Measurements from ENCODE around the gene POP4.

POP4 gene

GRCh38 chr19:29616541-29616940 is 10.5 kb downstream of the POP4 start:
- H3K4me3 ChIP-seq (replicated peaks; ENCODE audit: low read depth, low read length) = no peak overlapping the region
- TF ChIP-seq, protein P1, sequence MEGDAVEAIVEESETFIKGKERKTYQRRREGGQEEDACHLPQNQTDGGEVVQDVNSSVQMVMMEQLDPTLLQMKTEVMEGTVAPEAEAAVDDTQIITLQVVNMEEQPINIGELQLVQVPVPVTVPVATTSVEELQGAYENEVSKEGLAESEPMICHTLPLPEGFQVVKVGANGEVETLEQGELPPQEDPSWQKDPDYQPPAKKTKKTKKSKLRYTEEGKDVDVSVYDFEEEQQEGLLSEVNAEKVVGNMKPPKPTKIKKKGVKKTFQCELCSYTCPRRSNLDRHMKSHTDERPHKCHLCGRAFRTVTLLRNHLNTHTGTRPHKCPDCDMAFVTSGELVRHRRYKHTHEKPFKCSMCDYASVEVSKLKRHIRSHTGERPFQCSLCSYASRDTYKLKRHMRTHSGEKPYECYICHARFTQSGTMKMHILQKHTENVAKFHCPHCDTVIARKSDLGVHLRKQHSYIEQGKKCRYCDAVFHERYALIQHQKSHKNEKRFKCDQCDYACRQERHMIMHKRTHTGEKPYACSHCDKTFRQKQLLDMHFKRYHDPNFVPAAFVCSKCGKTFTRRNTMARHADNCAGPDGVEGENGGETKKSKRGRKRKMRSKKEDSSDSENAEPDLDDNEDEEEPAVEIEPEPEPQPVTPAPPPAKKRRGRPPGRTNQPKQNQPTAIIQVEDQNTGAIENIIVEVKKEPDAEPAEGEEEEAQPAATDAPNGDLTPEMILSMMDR (IDR thresholded peaks at IDR 0.05; ENCODE audit: low read length, missing control alignments) = no peak
- DNase-seq (ENCODE audit: low read depth) = no peak

DNA sequence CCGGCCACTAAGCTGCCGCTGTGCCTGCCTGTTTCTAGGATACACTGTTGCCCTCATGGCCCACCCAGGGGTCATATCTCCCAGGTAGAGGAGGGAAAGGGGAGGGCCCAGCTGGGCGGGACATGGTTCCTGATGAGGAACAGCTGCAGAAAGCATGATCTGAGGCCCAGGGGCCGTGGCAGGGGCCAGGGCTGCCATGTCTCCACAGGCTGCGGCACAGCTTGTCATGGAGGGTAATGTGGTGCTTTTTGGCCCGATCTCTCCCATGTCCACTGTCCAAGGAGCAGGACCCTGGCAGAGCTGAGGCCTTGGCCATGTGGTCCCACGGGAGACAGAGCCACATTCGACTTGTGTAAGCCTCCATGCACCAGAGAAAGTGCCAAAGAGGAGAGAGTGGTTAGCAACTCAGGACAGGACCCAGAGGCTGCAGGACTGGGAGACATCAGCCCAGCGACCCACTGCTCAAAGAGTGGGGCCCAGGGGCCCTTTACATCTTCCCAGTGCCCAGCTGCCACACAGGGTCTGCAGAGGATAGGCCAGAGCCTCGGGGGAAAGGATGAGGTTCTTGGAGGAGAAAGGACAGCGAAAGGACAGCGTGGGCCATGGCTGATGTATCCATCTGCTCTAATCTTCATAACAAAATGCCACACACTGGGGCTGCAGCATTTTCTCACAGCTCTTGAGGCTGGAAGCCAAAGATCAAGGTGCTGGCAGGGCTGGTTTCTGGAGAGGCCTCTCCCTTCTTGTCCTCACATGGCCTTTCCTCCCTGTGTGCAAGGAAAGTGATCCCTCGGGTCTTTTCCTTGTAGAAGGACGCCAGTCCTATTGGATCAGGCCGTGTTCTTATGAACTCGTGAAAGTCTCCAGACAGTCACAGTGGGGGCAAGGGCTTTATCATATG is 11.5 kb downstream of the POP4 start:
- TF ChIP-seq, protein P1 (IDR thresholded peaks at IDR 0.05; ENCODE audit: low read length, missing control alignments) = no peak
- H3K4me3 ChIP-seq (replicated peaks; ENCODE audit: low read depth, low read length) = no peak overlapping the region
- DNase-seq (ENCODE audit: low read depth) = no peak

DNA sequence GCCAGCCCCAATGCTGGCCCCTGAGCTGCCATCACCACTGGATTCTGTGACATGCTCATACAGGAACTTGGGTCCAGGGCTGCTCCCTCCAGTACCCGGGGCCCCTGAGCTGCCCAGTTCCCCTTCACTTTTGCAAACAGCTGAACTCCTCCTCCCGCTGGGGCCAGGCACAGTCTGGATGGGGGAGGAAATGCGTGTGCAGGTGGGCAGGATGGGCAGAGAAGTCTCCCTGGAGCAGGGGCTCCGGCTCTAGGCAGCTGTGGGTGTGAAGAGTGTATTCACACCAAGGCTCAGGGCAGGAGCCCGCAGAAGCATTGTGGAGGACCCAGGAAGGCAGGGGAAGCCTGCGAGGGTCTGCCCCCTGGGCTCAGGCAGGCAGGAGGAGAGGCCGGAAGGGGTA is 12.4 kb downstream of the POP4 start:
- no peak overlapping the region for H3K4me3 ChIP-seq (replicated peaks; ENCODE audit: low read depth, low read length)
- TF ChIP-seq, protein P1 (IDR thresholded peaks at IDR 0.05; ENCODE audit: low read length, missing control alignments) = no peak
- no peak for DNase-seq (ENCODE audit: low read depth)

- no peak overlapping the region for H3K4me3 ChIP-seq (replicated peaks; ENCODE audit: low read depth, low read length)
- DNase-seq (ENCODE audit: low read depth) = no peak
- TF ChIP-seq, protein P1 (IDR thresholded peaks at IDR 0.05; ENCODE audit: low read length, missing control alignments) = no peak
Observed at GRCh38 chr19:29618871-29619270, 12.8 kb downstream of the POP4 start.

- no peak for DNase-seq (ENCODE audit: low read depth)
- no peak overlapping the region for H3K4me3 ChIP-seq (replicated peaks; ENCODE audit: low read depth, low read length)
- TF ChIP-seq, protein P1 (IDR thresholded peaks at IDR 0.05; ENCODE audit: low read length, missing control alignments) = no peak
Observed at GRCh38 chr19:29620931-29621351, 14.9 kb downstream of the POP4 start.

DNA sequence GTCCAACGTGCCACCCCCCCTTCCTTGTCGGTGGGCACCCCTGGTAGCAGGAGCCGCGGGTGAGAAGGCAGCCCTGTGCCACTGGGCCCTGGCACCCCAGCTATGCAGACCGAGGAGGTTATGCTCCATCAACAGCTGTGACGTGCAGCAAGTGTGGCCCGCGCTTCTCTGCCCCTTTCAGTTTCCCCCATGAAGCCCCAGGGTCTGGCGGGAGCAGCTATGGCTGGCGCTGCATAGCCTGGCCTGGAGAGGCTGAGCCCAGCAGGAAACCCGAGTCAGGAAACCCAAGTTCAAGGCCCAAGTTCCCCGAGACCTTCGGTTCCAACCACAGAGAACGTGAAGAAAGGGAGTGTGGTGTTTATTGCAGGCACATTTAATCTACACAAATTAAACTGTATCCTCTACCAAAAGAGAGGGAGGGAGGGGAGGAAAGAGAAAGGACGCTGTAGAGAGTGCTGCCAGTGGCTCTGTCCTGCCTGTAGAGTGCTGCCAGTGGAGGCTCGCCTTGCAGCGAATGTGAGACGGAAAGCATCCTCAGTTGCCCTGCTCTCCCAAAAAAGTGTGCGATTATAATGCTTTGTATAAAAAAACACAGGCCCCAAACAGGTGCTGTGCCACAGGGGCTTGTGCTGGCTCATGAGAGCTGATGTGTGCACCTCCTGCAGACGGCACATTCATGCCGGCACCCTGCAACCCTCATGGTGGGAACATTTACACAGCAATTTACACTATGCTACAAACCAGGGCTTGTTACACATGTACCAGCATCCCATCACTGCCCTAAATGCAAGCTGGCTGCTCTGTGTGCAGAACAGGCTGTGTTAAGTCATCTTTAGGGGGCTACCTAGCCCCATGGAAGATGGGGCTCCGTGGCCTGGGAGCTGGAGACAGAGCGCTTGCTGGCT is 16.3 kb downstream of the POP4 start:
- TF ChIP-seq, protein P1 (IDR thresholded peaks at IDR 0.05; ENCODE audit: low read length, missing control alignments) = no peak
- DNase-seq (ENCODE audit: low read depth) = peak; percentile 54
- no peak overlapping the region for H3K4me3 ChIP-seq (replicated peaks; ENCODE audit: low read depth, low read length)

All from fibroblast of pulmonary artery (primary cell).